ENCODE measurements around the gene CACNA1I.

The CACNA1I gene

DNA sequence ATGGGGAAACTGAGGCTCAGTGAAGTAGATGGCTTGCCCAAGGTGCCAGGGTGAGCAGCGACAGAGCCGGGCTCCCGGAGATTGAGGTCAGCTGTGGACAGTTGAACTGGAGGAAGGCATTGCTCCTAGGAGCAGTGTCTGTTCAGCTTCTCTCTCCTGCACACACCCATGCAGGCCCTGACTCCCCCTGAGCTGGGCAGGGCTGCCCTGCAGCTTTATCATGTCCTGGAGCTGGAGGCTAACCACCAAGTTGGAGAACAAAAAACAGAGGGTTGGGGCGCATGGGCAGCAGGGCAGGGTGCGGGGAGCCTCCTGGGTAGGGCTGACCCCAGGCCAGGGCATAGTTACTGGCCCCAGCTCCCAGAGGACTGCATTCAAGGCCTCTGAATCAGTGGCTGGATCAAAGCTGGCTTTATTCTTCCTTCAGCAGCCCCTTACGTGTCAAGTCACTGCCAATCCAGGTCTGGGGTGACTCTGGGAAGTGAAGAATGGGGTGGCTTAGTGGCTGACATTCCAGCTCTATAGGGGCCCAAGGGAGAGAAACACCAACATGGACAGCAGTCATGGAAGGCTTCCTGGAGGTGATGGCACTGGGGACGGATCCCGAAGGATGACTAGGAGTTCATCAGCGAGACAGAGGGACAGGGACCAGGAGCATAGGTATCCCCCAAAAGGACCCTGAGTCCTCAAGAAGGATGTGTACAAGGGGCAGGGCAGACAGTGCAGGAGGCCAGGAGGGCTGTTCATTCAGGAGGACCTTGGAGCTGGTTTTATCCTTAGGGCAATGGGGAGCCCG lies 83.8 kb downstream of the CACNA1I start:
- no peak for DNase-seq

DNA sequence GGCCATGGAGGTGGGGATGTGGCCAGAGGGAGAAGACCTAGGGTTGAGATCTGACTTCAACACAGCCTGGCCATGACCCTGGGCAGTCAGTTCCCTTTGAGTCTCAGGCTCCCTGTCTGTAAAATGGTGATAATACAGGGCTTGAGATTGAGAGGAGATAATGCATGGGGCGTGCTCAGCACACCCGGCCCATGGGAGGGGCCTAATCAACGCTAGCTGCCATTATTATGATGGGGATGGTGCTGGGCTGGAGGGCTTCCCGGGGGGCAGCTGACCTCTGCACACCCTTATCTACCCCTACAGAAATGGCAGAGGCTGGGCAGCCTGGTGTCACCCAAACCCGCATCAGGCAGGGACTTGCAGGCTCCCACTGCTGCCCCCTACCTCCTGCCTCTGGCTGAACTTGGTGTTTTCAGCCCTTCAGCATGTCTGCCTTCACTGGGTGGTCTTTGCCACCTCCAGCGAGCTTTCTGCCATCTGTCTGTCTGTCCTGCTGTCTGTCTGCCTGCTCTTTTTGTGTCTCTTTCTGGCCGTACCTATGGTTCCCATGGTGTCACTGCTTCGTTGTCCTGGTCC lies 84.5 kb downstream of the CACNA1I start:
- DNase-seq: no peak

GRCh38 chr22:39655831-39656230 lies 85.3 kb downstream of the CACNA1I start:
- DNase-seq: no peak

GRCh38 chr22:39656495-39657490 lies 86.2 kb downstream of the CACNA1I start:
- DNase-seq: no peak

DNA sequence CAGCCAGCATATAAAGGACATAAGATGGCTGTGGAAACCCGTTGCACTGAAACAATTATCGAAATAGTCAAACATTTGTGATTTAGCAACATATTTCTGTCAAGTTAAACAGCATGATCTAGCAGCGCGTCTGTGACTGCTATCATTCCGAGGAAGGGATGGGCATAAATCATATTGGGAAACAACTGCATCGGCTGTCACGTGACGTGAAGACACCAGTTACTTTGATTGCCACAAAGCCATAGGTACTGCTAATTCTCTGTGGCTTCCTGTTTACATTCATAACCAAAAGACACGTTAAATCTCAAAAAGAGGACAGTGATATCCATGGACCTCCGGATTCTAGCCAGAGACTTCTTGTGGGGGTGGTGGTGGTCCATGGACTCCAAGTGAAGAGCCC lies 87.8 kb downstream of the CACNA1I start:
- DNase-seq: peak; percentile 40

DNA sequence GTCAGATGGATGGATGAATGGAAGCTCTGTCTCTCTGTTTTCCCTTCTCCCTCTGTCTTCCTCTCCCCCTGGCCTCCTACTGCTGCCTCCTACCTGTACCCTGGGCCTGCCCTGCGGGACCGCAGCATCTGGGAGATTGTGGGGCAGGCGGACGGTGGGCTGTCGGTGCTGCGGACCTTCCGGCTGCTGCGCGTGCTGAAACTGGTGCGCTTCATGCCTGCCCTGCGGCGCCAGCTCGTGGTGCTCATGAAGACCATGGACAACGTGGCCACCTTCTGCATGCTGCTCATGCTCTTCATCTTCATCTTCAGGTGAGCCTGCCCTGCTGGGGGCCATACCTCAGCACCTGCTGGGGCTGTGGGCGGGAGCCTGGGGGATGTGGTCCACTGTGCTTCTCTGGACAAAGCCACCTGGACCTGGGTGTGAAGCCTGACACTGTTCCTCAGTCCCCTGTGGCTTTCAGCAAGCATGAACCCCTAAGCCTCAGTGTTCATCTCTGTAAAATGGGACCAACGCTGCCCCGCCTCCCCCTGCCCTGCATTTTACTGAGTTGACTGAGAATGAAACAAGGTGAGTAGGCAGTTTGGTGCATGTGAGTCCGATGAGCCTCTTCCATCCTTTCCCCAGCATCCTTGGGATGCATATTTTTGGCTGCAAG lies 88.4 kb downstream of the CACNA1I start:
- no peak for DNase-seq

GRCh38 chr22:39661501-39661841 lies 90.9 kb downstream of the CACNA1I start:
- no peak for DNase-seq

DNA sequence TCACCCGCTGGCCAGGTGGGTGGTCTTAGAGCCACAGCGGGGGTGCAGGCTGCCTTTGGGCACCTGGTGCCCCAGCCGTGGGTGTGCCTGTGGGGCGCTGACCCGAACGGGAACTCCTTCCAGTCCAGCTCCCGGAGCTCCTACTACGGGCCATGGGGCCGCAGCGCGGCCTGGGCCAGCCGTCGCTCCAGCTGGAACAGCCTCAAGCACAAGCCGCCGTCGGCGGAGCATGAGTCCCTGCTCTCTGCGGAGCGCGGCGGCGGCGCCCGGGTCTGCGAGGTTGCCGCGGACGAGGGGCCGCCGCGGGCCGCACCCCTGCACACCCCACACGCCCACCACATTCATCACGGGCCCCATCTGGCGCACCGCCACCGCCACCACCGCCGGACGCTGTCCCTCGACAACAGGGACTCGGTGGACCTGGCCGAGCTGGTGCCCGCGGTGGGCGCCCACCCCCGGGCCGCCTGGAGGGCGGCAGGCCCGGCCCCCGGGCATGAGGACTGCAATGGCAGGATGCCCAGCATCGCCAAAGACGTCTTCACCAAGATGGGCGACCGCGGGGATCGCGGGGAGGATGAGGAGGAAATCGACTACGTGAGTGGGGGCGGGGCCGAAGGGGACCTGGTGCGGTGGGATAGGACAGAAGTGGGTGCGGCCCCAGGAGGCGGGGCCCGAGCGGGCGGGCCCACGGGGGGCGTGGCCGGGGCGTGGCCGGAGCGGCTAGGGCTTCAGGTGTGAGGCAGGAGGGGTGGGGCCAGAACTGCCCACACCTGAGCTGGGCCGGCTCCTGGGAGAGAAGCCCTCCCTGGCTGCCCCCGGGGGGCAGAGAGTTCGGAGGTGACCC lies 91.5 kb downstream of the CACNA1I start:
- peak; percentile 87 for DNase-seq

- no peak for DNase-seq
Measured at GRCh38 chr22:39662686-39663052, 92.1 kb downstream of the CACNA1I start.

DNA sequence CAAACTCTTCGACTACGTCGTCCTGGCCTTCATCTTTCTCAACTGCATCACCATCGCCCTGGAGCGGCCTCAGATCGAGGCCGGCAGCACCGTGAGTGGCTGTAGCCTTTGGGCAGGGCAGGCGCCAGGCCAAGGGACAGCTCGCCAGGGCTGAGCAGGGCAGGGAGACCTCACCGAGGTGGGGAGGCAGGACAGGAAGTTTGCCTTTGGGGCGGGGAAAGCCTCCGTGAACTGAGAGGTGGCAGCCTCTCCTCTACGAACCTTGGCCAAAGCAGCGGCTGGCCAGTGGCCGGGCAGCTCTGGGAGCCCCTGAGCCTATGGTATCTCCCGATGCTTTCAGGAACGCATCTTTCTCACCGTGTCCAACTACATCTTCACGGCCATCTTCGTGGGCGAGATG lies 93.2 kb downstream of the CACNA1I start:
- no peak for DNase-seq

DNA sequence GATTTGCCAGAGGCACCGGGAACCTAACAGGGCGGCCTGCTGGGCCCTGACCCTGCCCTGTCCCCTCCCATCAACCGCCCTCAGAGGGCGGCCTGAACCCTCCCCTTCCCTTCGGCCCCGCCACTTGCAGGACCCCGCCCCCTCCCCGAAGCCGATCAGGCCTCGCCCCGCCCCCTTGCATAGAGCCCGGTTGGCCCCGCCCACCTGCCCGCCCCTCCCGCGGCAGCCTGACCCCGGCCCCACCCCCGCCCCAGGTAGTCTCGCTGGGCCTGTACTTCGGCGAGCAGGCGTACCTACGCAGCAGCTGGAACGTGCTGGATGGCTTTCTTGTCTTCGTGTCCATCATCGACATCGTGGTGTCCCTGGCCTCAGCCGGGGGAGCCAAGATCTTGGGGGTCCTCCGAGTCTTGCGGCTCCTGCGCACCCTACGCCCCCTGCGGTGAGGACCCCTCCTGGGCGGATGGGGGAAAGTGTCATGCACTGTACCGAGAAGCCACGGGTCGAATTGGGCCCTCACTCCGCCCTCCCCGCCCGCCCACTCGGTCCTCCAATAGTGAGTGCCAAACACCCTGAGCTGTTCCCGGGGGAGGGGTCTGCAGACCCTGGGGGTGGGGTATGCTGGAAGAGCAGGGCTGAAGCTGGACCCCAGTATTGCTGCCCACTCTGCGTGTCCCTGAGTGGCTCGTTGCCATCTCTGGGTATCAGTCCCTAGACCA lies 94.1 kb downstream of the CACNA1I start:
- peak; percentile 48 for DNase-seq

GRCh38 chr22:39665229-39665628 lies 94.7 kb downstream of the CACNA1I start:
- DNase-seq: no peak

DNA sequence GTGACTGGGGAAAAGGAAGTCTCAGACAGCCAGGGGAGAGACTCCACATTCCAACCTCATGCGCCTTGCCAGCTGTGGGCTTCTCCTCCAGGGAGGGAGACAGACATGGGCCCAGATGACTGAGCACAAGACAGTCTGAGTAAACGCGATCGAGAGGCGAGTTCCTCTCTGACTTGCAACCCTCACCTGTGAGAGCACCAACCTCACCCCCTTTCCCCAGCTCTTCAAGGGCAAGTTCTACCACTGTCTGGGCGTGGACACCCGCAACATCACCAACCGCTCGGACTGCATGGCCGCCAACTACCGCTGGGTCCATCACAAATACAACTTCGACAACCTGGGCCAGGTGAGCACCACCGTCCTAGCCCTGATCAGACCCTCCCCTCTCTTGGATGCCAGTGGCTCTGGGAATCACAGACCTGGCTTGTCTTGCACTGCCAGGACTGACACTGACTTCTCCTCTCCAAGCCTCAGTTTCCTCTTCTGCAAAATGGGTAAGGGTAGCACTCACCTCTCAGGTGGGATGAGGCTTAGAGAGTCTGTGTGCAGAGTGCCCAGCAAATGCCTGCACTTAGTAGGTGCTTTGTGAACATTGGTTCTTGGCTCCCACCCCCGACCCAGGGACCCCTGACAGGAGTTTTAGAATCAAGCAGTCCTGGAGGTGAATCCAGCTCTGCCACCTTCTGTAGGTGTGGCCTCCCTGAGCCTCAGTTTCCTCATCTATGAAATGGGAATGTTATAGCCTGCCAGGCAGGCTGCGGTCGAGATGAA lies 95.3 kb downstream of the CACNA1I start:
- DNase-seq: no peak

DNA sequence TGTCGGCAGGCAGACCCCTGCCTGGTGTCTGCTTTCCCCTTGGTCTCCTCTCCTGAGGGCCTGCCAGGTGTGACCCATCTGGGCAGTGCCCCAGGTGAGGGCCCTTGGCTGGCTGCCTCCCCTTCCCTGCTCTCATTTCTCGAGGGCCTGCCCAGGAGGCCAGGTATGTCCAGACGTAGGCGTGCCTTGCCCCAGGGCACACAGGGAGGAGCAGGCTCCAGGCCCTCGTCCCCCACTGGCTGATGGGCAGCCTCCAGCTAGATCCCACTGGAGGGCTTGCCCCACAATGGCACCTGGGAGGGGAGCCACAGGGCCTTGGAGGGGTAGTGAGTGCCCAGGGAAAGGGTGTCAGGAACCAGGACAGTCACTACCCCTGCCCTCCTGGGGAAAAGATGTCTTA lies 95.9 kb downstream of the CACNA1I start:
- DNase-seq: no peak

GRCh38 chr22:39666926-39667325 lies 96.4 kb downstream of the CACNA1I start:
- DNase-seq: no peak

DNA sequence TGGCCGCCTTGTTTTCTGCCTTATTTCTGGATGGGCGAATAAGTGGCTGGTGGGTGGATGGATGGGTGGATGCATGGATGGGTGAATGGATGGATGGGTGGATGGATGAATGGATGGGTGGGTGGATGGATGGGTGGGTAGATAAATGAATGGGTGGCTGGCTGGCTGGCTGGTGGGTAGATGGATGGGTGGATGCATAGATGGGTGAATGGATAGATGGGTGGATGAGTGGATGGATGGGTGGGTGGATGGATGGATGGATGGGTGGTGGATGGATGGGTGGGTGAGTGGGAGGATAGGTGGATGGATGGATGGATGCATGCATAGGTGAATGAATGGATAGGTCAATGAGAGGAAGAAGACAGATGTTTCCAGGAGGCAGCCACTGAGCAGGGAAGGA lies 98.9 kb downstream of the CACNA1I start:
- no peak for DNase-seq

DNA sequence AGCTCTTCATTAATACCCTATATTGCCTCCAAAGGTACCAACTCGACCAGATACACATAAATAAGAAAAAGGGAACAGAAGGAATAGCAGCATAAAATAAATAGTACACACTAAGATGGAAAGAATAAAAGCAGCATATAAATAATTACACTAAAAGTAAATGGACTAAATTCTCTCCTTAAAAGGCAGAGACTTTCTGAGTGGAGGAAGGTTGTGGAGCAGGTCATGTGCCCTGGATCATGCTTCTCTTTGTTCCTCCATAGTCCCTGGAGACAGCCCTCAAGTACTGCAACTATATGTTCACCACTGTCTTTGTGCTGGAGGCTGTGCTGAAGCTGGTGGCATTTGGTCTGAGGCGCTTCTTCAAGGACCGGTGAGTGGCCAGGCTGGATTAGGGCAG lies 101.4 kb downstream of the CACNA1I start:
- DNase-seq: no peak

DNA sequence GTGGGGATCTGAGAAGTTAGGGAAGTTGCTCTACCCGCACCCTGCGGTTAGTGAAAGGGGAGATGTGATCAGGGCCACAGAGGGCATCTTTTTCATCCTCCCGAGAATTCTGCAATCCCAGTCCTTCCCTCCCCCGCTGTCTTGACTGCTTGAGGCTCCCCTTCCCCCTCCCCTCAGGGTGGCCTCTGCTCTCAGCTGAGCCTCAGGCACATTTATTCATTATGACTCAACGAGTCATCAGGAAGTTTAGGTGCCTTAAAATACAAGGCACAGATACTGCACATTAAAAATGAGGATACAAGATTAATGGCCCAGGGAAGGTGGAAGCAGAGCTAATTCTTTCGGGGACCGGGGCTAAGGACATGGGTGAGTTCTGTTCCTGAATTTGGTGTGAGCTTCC lies 104.0 kb downstream of the CACNA1I start:
- DNase-seq: no peak

GRCh38 chr22:39675947-39676346 lies 105.4 kb downstream of the CACNA1I start:
- no peak for DNase-seq

- DNase-seq: no peak
Measured at GRCh38 chr22:39677967-39678366, 107.4 kb downstream of the CACNA1I start.
